GM19468 (cell line): Measurements from ENCODE around the gene DNER.
"Not testable (repeated sequence)": the region's sequence is repeated elsewhere in the genome, so short reads cannot be mapped to it uniquely, and the experiment has no call there.

Source experiments
- ATAC-seq: cut with Tn5 transposase; IDR thresholded peaks from one replicate; pipeline ENCODE4 v1.9.1; 2021; ENCODE audit warnings: mild to moderate bottlenecking, moderate library complexity, moderate number of reproducible peaks; ENCODE audit not compliant: unreplicated experiment; ENCODE audit errors: extremely low read depth

The DNER gene

GRCh38 chr2:229372207-229372606 lies 342.1 kb downstream of the DNER start:
- no peak for ATAC-seq

DNA sequence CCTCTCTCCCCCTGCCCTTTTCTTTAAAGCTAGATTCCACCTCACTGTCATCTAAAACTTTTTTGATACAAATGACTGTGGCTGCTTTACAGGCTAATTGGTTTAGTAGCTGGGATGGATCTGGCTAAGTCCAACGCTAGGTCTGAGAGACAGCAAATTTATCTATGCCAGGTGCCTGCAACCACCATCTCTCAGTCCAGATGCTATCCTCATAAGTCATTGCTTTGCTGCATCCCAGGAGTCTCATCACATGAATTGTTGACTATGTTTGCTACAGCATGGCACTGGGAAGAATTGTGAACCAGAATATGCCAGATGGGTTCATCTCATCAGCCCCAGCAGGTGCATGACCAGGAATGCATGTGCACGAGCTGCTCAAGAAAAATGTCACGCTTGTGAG lies 343.3 kb downstream of the DNER start:
- ATAC-seq, result no peak

DNA sequence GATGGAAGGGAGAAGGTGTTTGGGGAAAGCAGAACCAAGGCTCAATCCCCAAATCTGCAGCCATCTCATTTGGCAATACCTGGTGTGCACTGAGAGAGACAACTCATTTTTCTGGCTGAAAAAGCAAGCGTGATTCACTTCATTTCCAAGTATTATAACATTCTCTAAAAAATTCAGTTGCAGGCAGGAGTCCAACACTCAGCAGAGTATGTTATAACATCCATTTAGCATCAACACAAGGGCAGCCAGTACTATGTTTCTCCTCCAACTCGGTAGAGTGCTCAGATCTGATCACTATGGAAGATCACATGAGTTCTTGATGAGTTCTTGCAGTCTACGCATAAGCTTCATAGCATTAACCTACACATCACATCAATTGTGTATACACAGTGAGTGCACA lies 343.8 kb downstream of the DNER start:
- ATAC-seq, result no peak

GRCh38 chr2:229363185-229363814 lies 351.1 kb downstream of the DNER start:
- ATAC-seq, result no peak

DNA sequence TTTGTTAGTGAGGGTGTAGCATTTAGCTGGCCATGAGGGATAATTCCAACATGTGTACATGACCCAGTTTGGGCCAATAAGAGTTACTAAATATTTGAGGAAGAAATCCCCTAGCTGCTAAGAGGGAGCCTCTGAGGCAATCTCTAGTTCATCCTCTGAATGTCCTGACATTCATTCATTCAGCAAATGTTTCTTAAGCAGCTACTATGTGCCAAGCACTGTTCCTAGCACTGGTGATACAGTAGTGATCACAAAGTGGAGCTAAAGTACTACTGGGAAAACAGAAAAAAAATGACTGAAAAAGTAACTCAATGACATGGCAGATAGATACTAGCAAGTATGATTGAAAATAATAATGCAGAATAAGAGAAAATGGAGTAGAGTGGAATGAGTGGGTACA lies 363.5 kb downstream of the DNER start:
- ATAC-seq, result no peak

DNA sequence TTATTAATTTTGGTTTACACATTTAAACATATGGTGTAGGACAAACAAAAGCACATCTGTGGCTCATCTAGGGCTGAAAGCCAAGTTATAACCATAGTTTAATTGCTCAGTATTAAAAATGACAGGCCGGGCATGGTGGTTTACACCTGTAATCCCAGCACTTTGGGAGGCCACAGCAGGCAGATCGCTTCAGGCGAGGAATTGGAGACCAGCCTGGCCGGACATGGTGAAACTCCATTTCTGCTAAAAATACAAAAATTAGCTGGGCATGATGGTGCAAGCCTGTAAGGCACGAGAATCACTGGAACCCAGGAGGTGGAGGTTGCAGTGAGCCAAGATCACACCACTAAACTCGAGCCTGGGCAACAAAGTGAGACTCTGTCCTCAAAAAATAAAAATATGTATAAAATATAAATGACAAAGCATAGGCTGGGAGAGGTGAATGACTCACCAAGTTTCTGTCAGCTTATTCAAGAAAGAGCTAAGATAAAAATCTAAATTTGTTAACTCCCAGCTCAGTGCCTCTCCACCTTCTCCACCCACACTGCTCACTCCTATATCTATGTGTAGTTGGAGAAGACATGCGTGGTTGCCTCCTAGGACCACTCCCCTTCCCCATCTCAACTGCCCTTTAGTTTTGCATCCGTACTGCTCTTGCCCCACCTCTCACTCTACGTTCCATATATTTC lies 364.1 kb downstream of the DNER start:
- no peak for ATAC-seq

GRCh38 chr2:229348128-229348527 lies 366.2 kb downstream of the DNER start:
- no peak for ATAC-seq

- ATAC-seq, result no peak
These were observed 367.4 kb downstream of the DNER start for GRCh38 chr2:229346816-229347540.

DNA sequence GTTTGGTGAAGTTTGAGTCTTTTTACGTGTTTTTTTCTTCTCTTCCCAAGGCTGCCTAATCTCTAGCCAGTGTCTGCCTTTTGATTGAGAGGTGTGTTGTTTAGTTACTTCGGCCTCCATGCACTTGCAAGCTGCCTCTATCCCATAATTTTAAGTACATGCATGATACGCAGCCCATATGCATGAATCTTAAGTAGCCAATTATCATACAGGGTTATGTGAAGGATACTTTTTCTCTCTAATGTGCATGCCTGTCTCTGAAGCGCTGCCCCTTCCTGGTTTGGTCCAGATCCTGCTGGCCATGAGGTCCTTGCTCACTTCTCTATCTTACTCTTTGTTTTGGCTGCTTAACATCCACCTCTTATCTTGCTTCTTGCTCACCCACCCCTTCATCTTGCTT lies 369.4 kb downstream of the DNER start:
- ATAC-seq, result no peak

- no peak for ATAC-seq
These were observed 370.2 kb downstream of the DNER start for GRCh38 chr2:229344151-229344551.

DNA sequence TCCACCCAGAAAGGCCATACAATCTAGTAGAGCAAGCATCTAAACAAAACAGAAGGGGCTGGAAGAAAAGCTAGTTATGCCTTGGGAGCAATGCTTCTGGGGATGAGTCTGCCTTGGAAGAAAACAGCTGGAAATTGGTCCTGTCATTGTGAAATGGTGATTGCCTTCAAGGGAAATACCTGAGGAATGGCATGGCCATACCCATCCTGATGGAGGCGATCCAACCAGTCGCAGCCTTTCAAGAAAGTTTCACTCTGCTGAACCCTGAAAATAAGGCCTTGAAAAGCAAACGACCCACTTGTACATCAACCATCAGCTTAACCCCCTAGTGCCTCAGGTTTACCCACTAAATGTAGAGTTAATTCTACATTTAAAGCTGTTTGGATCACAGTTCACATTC lies 370.7 kb downstream of the DNER start:
- no peak for ATAC-seq

- no peak for ATAC-seq
These were observed 372.0 kb downstream of the DNER start for GRCh38 chr2:229342376-229342775.

- no peak for ATAC-seq
These were observed 374.1 kb downstream of the DNER start for GRCh38 chr2:229340086-229340760.

- no peak for ATAC-seq
These were observed 374.7 kb downstream of the DNER start for GRCh38 chr2:229339618-229340017.

DNA sequence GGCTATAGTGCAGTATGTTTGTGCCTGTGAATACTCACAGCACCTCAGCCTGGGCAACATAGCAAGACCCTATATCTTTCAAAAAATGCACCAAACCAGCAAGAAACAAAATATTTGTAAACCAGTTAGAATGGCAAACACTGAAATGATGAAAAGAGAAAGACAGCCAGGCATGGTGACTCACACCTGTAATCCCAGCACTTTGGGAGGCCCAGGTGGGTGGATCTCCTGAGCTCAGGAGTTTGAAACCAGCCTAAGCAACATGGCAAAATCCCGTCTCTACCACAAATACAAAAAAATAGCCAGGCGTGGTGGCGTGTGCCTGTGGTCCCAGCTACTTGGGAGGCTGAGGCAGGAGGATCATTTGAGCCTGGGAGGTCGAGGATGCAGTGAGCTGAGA lies 375.2 kb downstream of the DNER start:
- ATAC-seq, result not testable (repeated sequence)

DNA sequence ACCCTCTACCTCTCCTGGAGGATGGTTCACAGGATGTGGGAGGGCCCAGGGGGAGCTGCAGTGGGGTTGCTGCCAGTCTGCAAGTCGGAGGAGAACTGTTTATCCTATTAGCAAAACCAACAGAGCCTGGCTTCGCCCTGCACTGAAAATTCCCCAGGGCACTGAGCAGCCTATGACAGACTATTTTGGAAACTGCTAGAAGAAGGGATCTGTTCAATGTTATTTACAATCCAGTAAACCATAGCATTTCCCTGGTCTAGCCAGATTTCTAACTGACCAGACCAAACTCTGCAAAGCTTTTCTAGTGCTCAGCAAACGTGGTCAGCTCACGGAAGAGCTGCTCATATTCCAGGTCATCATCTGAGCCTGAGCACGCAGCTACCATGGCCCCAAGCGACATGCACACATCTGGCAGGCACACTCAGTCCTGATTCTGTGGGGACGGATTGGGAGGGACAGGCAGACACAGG lies 378.4 kb downstream of the DNER start:
- no peak for ATAC-seq

DNA sequence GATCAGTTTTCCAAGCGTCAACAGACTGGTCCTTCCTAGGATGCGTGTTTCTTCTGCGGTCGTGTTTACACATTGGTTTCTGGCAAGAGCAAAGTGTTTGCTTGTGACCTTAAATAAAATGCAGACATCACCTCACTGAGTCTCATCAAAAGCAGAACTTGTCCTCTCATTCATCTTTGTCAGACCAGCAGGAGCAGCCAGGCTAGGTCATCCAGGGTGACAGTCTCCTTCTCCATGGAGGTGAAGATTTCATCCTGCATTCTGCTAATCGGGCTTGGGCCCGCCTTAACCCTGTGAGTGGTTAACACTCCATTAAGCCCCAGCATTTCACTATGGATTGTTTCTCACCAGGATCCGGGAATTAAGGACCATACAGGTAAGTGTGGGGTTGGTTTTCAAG lies 379.0 kb downstream of the DNER start:
- ATAC-seq, result no peak

- peak; percentile 37 for ATAC-seq
These were observed 383.4 kb downstream of the DNER start for GRCh38 chr2:229330952-229331351.

DNA sequence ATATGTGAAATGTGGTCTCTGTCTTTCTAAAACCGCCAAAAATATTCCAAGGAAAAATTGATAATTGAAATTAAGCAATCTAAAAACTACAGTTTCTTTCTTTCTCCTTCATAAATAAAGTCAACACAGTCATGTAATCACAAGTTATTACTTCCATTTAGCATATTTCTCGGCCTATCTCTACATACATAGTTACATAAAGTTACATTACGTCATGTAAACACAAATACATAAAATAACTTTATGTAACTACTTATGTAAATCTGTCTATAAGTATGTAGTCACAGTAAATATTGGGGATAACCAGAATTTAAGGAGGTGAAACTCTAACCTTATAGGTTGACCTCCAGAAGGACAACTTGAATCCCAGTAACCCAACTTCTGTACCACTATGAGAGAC lies 394.8 kb downstream of the DNER start:
- no peak for ATAC-seq

DNA sequence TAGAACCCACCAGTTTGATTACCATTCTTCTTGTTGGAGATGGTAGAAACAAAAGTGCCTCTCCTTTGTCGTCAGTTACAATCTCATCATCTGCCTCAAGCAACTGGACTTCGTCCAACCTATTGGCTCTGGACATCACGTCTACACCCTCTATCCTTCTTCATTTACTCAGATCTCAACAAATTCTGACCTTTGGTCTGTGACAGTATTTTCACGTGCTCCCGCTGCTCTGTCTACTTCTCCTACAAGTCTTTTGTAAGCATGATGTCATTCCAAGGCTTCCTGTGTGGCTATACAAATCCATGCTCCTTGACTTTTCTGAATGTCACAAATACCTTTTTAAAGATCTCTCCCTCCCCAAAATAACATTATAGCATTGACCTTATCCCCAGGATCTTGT lies 400.2 kb downstream of the DNER start:
- no peak for ATAC-seq

- ATAC-seq, result no peak
These were observed 400.8 kb downstream of the DNER start for GRCh38 chr2:229313591-229313990.
